Stimulated activated CD4-positive, alpha-beta T cell treated with anti-CD3 and anti-CD28 coated beads, Interleukin-15, amount 100 ng/mL, for 24 hours (primary cell): ENCODE data around the gene SLC7A7.
"Not testable (repeated sequence)": the region's sequence is repeated elsewhere in the genome, so short reads cannot be mapped to it uniquely, and the experiment has no call there.

Source experiments
- DNase-seq: peaks from one replicate; pipeline ENCODE4 v3.0.0-alpha.2; 2020

The SLC7A7 gene

DNA sequence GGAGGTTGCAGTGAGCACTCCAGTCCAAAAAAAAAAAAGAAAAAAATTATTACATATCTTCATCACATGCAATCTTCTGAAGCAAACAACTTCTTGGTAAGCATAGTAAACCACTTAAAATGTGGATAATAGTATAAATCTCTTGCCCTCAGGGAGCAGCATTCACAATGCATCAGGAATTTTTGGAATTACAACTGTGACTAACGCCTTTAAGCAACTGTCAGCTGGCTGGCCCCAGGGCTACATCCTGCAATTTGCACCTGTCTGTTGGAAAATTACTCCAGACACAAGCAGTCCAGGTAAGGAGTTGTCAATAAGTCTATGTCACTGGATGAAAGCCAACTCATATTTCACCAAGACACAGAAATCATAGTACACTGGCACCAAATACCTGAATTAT is 5.5 kb upstream of the SLC7A7 start:
- no peak for DNase-seq

DNA sequence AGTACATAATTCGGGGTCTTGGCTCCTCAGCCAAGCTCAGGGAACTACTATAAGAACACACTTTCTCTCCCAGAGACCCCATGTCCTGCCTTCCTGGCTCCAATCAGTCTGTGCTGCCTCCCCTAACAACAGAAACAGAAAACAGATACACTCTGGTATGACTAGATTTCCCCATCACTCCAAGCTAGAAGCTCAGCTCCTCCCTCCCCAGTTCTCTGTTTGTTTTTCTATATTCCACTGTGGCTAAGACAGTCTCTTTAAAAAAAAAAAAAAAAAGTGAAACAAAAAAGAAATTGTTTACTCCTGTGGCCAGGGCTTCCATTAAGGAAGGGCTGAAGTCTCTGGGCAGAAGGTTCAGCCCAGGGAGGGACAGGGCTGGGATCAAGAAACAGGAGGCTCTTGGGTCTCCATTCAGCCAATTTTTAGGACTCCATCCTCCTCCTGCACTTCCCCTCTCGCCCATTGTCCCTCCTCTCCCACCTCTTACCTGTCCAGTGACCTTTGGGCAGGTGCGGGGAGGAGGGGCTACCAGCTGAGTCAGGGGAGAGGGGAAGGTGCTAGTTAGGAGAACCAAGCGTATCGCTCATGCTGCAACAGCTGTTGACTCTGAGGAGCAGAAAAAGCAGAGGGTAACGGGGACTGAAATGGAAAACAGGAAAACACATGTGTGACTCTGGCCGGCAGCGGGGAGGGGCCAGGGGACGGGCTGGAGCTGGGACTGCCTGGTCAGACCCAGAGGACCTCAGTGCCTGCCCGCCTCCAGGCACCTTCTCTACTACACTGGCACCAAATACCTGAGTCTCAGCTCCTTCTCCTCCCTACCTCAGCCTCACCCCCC is 4.1 kb upstream of the SLC7A7 start:
- no peak for DNase-seq

DNA sequence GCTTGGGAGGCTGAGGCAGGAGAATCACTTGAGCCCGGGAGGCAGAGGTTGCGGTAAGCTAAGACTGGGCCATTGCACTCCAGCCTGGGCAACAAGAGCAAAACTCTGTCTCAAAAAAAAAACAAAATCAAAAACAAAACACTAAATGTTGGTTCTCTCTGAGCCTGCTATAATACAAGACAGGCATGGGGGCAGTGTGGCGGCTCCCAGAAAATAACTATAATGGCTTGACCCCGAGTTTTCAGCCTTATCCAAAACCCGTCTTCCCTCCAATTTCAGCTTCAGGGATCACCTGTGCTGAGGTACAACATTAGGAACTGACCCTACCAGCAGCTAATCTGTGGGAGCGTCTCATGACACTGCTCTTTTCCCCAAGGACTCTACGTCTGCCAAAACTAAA is 862 bp downstream of the SLC7A7 start:
- no peak for DNase-seq

DNA sequence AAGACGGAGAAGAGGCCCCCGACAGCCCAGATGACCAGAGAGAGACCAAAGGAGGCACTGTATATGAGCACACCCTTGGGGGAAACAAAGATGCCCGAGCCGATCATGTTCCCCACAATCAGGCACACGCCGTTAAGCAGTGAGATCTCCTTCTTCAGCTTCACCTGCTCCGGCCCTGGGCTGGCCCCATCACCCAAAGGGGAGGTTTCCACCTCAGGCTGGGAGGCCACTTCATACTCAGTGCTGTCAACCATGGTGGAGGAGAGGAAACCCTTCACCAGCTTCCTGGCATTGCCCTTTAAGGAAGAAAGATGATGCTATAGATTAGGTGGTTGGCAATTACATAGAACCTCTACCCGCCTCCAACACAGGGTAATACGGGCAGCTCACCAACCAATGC is 2.1 kb downstream of the SLC7A7 start:
- no peak for DNase-seq

DNA sequence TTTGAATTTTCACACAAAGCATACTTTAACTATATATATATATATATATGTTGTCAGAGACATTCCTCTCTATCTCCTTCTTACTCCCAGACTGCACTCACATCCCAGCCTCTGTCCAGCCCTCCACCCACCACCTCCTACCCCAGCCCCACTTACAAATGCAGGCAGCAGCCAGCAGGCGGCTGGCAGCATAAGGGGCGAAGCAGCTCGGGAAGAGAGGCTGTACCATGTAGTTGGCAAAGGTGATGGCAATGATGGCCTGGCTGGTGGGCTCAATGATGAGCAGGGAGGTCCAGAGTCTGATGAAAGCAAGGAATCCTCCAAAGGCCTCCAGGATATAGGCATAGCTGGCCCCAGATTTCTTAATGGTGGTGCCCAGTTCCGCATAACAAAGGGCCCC is 2.5 kb downstream of the SLC7A7 start:
- no peak for DNase-seq

DNA sequence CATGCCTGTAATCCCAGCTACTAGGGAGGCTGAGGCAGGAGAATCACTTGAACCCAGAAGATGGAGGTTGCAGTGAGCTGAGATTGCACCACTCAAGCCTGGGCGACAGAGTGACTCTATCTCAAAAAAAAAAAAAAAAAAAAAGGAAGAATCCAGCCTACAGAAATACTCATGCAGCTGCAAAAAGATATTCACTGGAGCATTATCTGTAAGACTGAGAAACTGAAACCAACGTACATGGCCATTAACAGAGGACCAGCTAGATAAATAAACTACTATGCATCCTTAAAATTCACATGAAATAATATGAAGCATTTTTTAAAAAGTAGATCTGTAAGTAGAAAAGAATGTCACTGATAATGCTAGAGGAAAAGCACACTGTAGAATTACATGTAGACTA is 3.5 kb downstream of the SLC7A7 start:
- no peak for DNase-seq

DNA sequence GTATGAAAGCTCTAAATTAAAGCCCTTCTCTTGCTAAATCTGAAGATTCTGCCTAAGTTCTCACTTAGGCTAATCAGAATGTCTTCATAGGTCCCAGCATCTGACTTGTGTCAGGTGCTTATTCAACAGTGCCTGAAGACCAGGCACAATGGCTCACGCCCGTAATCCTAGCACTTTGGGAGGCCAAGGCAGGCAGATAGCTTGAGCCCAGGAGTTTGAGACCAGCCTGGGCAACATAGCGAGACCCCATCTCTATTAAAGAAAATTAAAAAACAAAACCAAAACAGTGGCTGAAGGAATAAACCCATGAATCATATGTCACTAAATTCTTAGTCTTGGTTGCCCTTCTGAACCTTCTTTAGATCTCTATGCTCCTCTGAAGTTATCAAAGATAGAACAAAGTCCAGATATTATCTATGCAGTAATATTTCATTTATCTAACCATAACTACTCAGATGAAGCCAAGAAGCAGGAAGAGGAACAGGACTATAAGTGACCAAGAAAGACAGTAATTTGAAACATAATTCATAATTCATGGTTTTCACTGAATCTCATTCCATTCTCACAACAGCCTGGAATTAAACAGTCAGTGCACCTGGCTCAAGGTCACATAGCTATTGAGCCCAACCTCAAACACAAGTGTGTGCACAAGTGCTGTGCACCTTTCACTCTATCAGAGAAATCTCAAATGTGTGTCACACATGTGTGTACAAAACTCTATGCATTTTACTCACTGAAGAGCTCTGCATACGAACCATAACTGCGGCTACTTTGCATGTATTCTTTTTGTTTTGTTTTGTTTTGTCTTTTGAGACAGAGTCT is 6.6 kb downstream of the SLC7A7 start:
- DNase-seq = no peak

DNA sequence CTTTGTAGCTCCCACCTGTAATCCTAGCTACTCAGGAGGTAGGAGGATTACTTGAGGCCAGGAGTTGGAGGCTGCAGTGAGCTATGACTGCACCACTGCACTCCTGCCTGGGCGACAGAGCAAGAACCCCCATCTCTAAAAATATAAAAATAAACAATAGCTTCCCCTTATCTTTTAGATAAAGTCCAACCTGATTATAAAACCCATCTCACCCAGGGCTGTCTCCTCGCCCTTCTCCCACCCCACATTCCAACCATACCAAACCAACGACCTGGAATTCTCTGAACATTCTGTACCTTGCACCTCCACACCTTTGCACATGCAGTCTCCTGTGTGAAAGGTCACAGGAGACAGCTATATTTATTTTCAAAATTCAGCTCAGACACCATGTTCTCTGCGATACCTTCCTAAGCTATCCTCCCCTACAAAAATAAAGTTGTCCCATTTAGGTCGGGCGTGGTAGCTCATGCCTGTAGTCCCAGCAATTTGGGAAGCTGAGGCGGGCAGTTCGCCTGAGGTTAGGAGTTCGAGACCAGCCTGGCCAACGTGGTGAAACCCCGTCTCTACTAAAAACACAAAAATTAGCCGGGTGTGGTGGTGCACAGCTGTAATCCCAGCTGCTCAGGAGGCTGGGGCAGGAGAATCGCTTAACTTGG is 7.7 kb downstream of the SLC7A7 start:
- DNase-seq = no peak

DNA sequence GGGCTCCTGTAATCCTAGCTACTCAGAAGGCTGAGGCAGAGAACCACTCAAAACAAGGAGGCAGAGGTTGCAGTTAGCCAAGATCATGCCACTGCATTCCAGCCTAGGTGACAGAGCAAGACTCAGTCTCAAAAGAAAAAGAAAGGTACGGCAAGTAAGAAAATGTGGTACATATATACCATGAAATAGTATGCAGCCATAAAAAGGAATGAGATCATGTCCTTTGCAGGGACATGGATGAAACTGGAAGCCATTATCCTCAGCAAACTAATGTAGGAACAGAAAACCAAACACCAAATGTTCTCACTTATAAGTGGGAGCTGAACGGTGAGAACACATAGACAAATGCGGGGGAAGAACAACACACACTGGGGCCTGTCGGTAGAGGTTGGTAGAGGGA is 10.0 kb downstream of the SLC7A7 start:
- DNase-seq = not testable (repeated sequence)

DNA sequence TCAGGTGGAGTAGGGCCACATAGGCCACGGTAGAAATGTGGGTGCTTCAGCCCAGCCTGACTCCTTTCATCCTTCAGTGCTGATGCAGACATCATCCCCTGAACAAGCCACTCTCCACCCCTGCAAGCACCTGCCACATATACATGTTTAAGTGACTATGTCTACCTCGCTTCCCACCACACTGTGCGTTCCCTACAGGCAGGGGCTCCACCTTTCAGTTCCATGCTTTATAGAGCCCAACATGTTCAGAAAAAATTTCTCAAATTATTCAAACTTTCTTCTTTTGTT is 11.6 kb downstream of the SLC7A7 start:
- DNase-seq = no peak

DNA sequence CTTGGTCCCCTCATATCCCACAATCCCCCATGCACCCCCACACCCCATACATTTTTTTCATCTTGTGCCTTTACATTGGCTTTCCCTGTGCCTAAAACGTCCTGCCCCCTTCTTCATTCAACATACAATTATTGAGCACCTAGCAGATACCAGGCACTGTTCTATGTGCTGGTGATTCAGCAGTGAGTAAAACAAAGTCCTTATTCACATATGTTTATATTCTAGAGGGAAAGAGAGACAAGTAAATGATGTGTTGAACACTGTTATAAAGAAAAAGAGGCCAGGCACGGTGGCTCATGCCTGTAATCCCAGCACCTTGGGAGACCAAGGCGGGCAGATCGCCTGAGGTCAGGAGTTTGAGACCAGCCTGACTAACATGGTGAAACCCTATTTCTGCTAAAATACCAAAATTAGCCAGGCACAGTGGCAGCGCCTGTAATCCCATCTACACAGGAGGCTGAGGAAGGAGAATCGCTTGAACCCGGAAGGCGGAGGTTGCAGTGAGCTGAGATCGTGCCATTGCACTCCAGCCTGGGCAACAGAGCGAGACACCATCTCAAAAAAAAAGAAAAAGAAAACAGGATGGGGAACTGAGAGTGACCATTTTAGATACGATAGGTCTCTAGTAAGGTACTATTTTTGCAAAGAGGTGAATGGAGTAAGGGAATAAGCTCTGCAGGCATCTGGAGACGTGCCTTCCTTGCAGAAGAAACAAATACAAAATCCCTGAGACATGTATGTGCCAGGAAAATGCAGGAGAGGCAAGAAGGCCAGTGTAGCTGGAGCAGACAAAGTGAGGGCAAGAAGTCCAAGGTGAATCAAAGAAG is 12.2 kb downstream of the SLC7A7 start:
- no peak for DNase-seq

DNA sequence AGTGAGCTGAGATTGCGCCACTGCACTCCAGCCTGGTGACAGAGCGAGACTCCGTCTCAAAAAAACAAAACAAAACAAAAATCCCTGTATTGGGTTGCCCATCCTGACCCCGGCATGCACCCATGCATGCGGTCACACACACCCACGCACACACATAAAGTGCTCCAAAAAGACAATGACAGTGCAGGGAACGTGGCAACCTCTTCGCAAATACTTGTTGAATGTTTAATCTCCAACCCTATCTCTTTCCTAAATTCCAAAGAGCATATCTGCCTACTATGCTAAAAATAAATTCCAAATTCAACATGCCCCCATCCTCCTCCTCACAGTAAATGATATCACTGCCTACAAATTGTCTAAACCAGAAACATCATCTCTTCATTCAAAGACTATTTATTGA is 13.5 kb downstream of the SLC7A7 start:
- DNase-seq = no peak

DNA sequence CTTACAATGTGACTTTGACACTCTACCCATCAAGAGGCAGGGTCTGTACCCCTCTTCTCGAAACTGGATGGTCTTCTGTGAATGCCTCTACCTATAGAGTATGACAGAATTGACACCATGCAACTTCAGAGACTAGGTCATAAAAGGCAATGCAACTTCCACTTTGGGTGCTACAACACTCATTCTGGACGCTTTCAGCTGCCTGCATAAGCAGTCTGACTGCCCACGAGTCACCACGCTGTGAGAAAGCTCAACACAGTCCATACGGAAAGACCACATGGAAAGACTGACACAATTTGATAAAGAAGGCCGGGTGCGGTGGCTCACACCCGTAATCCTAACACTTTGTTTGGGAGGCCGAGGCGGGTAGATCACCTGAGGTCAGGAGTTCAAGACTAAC is 14.9 kb downstream of the SLC7A7 start:
- no peak for DNase-seq

DNA sequence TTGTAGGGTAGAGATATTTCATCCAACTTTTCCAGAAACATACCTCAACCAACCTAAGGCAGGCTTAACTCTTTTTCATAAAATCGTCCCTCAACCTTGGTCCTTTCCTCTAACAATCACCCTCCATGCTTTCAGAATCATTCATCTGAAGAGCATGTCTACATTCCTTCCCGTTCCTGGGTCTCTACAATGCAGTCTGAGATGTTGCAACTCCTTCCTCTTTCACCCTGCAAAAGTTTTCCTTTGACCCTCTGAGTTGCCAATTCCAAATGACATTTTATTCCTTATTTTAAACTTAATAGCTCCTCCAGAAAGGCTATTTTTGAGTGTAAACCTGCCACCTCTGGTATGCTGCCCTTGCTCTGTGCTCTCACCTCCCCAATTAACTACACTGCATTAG is 16.7 kb downstream of the SLC7A7 start:
- no peak for DNase-seq

DNA sequence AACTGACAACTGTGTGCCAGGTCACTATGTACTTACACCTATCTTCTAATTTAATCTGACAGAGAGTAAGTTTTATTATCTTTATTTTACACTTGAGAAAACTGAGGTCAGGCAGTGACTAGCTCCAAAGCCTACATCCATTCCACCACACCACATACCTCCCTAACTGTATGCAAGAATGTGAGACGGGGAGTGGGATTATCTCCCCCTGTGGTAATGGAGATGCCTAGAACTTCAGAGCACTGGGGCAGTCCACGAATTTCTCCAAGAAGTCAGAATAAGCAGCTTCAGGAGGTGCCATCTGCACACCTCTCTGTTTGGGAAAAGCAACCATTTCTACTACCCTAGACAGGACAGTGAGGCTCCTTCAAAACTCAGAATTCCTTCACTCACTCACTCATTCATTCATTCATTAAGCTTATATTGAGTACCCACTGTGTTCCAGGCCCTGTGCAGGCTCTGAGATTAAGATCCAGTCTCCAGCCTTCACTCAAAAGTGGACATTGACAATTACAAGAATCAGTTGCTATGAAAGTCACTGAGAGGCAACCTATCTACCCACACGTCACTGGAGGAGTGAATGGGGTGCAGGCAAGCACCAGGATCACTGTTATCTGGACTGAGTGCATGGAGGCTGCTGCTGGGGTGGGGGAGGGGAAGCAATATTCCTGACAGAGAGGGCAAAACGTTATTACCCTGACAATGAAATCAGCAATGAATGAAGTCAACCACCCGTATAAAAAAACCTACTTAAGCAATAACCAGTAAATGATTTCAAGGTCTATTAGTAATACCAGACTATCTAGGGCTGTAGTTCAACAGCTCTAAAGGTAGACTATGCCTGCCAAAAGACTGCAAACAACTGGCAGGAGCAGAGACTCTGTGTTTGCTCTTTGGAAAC is 18.0 kb downstream of the SLC7A7 start:
- DNase-seq = no peak

DNA sequence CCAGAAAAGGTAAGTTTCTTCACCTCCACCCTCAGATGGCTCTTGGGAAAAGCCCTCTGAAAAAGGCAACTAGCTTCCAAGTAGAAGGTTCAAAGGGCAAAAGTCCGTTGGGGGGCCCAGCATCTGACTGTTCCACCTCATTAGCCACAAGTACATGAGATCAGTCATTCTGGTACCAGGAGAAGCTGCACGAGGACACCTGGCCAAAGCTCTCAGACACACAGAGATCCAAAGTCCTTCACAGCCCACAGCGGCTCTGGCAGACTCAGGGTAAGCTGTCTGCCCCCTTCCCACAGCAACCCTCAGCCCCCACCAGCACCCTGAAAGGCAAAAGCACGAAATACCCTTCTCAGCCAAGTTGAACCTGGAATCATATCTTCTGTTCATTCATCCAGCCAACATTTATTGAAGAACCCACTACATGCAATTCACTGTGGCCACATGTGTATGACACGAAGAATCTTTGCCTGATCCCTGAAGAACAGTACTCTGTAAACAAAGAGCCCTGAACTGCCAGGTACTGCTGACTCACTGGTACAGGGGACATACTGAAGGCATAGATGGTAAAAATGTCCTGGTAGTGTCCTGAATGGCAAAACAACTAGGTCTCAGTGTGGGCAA is 19.0 kb downstream of the SLC7A7 start:
- no peak for DNase-seq

DNA sequence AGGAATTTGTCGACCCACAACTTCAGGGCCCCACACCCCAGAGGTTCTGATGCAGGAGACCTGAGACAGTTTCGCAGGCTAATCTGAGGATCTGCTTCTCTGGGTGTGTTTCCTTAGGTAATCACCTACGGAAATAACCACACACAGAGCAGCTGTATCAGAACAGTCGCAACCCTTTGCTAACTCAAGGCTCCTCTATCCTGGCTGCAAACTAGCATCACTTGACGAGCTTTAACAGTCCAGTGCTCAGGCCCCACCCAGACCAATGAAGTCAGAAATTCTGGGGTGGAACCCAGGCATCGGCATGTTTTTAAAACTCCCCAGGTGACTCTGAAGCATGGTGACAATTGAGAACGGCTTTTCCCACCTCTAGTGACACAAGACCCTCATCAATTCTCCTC is 20.7 kb downstream of the SLC7A7 start:
- no peak for DNase-seq

DNA sequence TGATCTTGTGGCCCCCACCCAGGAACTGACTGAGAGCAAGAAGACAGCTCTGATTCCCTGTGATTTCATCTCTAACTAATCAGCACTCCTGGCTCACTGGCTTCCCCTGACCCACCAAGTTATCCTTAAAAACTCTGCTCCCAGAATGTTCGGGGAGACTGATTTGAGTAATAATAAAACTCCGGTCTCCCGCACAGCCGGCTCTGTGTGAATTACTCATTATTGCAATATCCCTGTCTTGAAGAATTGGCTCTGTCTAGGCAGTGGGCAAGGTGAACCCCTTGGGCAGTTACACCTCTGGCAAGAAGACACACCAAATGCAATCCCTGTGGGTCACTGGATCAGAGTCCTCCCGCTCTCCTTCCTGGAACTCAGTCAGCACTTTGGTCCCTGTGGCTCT is 21.3 kb downstream of the SLC7A7 start:
- no peak for DNase-seq

DNA sequence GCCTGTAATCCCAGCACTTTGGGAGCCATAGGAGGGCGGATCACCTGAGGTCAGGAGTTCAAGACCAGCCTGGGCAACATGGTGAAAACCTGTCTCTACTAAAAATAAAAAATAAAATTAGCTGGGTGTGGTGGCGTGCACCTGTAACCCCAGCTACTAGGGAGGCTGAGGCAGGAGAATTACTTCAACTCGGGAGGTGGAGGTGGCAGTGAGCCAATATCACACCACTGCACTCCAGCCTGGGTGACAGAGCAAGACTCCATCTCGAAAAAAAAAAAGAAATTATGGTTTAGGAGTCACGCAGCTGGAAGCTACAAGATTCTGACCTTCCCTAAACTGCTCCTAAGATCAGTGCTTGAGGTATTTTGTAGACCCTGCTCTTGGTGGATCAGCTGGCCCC is 21.7 kb downstream of the SLC7A7 start:
- not testable (repeated sequence) for DNase-seq

DNA sequence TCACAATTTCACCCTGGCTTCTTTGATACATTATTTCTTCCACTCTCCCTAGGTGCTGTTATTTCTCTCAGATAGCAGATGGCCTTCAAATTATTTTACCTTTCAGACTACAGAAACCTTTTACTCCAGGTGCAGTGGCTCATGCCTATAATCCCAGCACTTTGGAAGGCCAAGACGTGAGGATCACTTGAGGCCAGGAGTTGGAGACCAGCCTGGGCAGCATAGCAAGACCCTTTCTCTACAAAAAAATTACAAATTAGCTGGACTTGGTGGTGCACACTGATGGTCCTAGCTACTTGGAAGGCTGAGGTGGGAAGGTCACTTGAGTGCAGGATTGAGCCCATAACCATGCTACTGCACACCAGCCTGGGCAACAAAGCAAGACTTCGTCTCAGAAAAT is 23.1 kb downstream of the SLC7A7 start:
- DNase-seq = no peak

DNA sequence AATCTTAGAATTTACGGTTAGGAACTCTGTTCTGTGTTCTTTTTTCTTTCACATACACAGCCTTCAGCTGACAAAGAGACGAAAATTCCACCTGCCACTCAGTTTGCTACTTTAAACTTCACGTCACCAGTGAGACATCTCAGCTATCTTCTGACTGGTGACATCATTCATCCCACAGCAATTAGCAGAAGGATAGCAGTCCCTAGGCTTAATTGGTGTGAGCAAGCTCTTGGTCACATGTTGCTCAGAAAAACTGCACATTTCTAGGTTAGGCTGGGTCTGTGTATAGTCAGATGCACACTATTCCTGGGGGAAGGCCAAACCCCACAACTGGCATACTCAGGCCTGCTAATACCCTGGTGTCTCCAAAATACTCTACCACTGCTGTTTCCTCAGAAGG is 23.9 kb downstream of the SLC7A7 start:
- no peak for DNase-seq

DNA sequence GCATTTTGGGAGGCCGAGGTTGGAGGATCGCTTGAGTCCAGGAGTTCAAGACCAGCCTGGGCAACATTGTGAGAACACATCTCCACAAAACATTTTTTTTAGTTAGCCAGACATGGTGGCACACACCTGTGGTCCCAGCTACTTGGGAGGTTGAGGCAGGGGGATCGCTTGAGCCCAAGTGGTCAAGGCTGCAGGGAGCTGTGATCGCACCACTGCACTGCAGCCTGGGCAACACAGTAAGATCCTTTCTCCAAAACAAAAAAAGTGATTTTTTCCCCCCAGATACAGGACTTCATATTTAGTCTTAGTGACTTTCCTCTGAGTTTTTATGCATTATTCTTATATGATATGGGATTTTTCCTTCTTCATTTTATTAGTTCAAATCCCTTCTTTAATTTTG is 28.6 kb downstream of the SLC7A7 start:
- no peak for DNase-seq
